Brain pericyte (primary cell): ENCODE data around the gene NPB.

ENCODE experiments used
- DNase-seq: peaks from one replicate; pipeline ENCODE4 v3.0.0-alpha.2; 2012; ENCODE audit warnings: low read depth, low spot score

Gene NPB

GRCh38 chr17:81869221-81870130 is 32.6 kb upstream of the NPB start:
- no peak for DNase-seq

- DNase-seq = no peak
Observed at GRCh38 chr17:81870131-81870980, 31.7 kb upstream of the NPB start.

GRCh38 chr17:81870981-81871386 is 31.1 kb upstream of the NPB start, which contains the start of gene ARHGDIA:
Gene ARHGDIA (minus strand): TSS chr17:81871337. CDS start chr17:81869930, 1,407 bp downstream.
- no peak for DNase-seq

- no peak for DNase-seq
Observed at GRCh38 chr17:81871387-81872230, 30.4 kb upstream of the NPB start.

GRCh38 chr17:81877569-81877968 is 24.5 kb upstream of the NPB start:
- no peak for DNase-seq

GRCh38 chr17:81878294-81878693 is 23.7 kb upstream of the NPB start:
- no peak for DNase-seq

GRCh38 chr17:81879121-81879520 is 22.9 kb upstream of the NPB start:
- no peak for DNase-seq

GRCh38 chr17:81884520-81884919 is 17.5 kb upstream of the NPB start:
- DNase-seq = no peak

- DNase-seq = no peak
Observed at GRCh38 chr17:81884968-81885367, 17.1 kb upstream of the NPB start.

- no peak for DNase-seq
Observed at GRCh38 chr17:81885454-81885853, 16.6 kb upstream of the NPB start.

- DNase-seq = no peak
Observed at GRCh38 chr17:81885869-81886548, 16.0 kb upstream of the NPB start.

GRCh38 chr17:81888105-81888987 is 13.7 kb upstream of the NPB start:
- no peak for DNase-seq

GRCh38 chr17:81888988-81889595 is 12.9 kb upstream of the NPB start:
- no peak for DNase-seq

GRCh38 chr17:81889602-81890001 is 12.4 kb upstream of the NPB start:
- no peak for DNase-seq

GRCh38 chr17:81890447-81891302 is 11.4 kb upstream of the NPB start:
- no peak for DNase-seq

- no peak for DNase-seq
Observed at GRCh38 chr17:81891303-81891552, 10.8 kb upstream of the NPB start.

- no peak for DNase-seq
Observed at GRCh38 chr17:81895400-81895799, 6.6 kb upstream of the NPB start.

GRCh38 chr17:81898029-81898866 is 3.8 kb upstream of the NPB start:
- peak; percentile 56 for DNase-seq
